HG02798 (cell line): Measurements from ENCODE around the gene CCDC92.
"Not testable (repeated sequence)": the region's sequence is repeated elsewhere in the genome, so short reads cannot be mapped to it uniquely, and the experiment has no call there.

ENCODE experiments used
- ATAC-seq: cut with Tn5 transposase; IDR thresholded peaks from one replicate; pipeline ENCODE4 v1.9.1; 2021; ENCODE audit warnings: mild to moderate bottlenecking; ENCODE audit not compliant: unreplicated experiment, poor library complexity

Gene CCDC92

DNA sequence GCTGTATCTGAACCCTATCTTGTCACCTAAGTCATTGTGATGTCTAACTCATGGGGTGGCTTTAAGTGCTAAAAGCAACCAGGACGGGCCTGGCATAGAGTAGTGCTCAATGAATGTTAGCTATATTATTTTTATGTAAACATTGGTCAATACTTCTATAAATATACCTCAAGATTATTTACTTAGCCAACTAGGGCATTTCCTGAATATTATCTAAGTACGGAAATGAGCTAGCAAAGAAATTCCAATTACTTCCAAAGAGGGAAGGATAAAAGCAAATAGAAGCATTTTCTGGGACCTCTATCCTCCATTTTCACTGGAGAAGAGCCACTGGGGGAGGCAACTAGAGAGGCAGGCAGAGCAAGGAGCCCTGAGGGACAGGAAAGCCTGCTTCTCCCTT, 20.6 kb downstream of the CCDC92 start:
- ATAC-seq, result no peak

GRCh38 chr12:123951467-123951866, 21.2 kb downstream of the CCDC92 start:
- no peak for ATAC-seq

GRCh38 chr12:123950476-123951349, 21.9 kb downstream of the CCDC92 start:
- no peak for ATAC-seq

DNA sequence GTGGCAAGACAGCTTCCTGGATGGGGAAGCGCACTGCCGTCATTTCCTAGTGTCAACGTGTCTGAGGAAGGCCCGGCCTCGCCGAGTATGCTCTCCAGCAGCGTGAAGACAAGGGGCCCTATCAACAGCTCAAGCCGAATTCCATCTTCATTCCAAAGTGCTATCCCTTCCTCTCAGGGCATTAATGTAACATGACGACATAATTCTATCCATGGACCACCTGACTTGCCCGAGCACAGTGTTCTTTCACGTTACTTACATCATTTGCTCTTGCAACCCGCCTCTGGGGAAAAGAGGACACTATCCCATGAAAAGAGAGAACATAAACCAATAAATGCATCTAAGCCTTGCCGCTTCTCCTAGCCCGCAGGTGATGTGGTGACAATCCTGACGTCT, 22.9 kb downstream of the CCDC92 start:
- ATAC-seq, result no peak

DNA sequence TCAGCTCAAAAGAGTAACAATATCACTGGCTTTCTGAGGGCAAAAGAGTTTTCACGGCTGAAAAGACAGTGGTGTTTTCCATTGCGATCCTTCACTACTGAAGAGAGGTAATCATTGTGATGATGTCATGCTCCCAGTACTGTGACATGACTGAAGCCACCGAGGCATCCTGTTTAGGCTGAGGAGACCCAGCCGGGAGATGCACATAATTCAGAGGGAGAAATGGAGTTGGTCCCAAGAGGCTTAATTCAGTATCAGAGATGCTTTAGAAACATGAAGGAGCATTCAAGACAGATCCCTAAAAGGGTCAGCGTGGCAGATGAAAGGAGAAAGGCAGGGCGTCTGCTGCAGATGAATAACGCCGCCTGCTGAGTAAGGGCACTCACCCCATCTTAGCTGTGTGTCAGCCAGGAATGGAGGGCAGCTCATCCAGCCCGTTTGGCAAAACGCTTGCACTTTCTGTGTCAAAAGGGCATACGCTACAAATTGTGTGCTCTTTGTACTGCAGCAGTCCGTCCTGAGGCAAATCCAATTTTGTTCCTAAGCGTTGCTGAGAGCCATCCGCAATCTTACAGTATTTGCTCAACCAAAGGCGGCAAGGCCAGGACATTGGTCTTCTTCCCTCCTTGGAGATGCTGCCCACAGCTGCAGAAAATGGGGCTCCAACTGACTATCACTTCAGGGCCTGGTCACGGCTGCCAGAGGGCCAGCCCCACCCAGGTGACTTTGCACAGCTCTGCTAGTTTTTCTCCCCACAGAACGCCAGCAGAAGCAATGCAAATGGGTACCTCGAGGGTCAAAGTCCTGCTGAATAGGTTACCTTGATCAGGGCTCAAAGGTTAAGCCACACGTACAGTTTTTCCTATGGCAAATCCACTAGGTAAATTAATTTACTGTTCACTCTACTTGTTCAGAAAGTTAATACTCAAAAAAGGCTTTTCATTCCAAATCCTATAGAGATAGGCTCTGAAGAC, 23.5 kb downstream of the CCDC92 start:
- no peak for ATAC-seq

DNA sequence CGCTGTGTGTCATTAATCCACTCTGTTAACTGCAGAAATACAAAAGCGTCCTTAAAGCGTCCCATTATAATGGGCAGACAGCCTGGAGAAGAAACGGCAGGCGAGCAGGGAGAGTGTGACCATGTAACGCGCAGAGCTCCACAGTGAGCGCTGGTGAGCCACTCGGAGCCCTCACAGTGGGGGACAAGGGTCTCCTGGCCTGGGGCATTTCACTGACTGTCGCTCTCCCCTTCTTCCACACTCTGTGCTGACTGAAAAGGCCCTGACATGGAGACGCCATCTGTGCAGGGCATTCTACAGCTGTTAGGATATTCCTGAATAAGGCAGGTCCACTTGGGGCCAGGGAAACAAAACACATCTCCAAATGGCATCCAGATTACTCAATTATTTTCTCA, 24.2 kb downstream of the CCDC92 start:
- ATAC-seq, result no peak

GRCh38 chr12:123947531-123947930, 25.1 kb downstream of the CCDC92 start:
- ATAC-seq, result not testable (repeated sequence)

- ATAC-seq, result not testable (repeated sequence)
Observed at GRCh38 chr12:123946516-123947505, 25.8 kb downstream of the CCDC92 start.

GRCh38 chr12:123946152-123946515, 26.5 kb downstream of the CCDC92 start:
- ATAC-seq, result no peak

DNA sequence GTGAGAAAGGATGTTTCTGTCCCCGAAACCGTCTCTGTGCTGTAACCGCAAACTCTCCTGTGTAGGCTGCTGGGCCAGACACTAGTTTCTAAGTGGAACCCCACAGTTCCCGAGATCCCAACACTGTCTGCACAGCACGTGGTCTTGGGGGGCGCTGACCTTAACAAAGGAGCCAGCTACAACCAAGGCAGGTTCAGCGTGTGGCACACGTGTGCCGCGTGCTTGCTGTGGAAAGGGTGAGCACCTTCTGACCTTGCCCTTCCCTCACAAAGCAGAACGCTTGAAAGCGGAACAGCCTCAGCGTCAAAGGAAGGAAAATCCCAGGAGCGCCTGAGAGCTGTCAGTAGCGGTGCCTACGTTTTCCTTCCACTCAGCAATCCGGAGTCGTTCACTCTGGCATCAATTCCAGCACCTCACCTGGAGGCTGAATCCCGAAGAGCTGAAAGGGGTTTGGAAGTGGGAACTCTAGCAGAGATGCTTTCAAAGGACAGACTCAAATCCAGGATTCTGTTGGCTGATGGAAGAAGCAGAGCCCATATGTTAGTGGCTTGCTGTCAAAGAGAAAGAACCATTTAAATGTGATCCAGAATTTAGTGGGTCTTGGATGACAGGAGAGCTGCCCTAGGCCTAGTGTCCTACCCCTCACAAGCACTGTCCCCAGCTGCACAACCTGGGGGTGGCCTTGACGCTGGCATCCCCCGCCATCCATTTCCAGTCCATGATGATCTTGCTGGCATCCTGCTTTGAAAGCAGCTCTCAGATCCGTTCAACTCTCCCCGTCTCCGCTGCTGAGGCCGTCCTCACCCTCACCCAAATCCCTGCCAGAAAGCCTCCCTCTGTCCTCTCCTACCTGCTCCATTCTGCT, 27.1 kb downstream of the CCDC92 start:
- no peak for ATAC-seq

DNA sequence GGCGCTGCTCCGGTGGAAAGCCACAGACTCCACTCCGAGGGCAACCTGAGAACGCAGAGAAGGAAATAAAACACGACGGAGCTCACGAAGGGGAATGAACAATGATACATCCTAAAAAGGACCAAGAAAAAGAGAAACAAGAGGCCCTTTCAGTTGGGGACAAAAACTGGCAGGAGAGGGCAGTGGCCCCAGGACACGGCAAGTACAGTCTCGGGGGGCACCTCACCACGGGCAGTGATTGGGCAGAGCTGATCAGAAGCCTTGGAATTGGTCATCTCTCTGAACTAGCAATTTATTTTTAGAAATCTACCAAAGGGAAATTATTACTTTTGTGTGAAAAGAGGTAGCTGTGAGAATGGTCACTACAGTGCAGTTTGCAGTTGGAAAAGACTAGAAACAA, 27.9 kb downstream of the CCDC92 start:
- ATAC-seq, result no peak

DNA sequence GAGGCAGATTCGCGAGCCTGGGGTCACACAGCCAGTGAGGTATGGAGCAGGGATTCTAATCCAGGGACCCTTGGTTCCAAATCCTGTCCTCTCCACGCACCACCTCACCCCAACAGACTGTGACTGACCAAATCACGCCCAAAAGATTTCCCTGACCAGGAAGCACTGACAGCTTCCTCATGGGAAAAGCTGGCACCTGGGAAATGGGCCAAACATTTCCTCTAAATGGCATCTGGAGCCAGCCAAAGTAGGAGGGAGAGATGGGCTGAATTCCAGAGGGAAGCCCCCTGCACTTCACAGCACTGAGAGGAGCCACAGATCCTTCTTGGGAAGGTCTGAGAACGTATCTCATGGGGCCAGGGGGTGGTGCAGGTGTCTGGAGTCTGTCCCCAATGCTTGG, 28.8 kb downstream of the CCDC92 start:
- no peak for ATAC-seq

DNA sequence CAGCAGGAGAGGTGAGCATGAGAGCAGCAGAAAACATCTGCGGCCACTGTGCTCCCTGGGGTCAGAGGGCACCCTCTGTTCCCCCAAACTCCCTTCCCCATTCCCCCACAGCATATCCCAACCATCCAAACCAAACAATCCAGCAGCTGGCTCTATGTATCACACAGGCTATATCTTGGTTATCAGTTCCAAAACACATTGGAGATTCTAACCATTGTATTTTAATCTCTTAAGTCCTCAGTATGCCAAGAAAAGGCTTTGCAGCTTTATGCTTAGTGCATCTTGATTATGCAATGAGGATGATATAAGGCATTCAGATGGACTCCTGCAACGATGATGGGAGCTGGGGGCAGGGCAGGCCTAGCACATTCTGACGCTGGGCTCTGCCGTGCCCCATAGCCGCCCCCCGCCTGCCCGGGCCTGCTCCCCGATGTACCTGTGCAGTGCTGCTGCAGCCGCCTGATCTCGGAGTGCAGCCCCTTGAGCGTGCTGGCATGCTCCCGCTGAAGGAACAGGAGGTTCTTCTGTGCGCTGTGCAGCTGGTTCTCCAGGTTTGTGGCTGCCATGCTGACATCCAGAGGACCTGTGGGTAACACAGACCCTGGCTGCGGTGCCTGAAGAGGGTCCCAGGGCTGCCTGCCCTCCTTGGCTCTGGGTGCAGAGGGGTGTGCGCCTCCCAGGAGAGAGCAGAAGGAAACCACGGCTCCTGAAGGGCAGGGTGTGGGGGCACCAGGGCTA, 29.6 kb downstream of the CCDC92 start:
- ATAC-seq, result no peak

GRCh38 chr12:123942238-123942653, 30.4 kb downstream of the CCDC92 start:
- no peak for ATAC-seq

GRCh38 chr12:123941624-123942237, 30.9 kb downstream of the CCDC92 start:
- no peak for ATAC-seq

- ATAC-seq, result no peak
Observed at GRCh38 chr12:123941000-123941399, 31.6 kb downstream of the CCDC92 start.

DNA sequence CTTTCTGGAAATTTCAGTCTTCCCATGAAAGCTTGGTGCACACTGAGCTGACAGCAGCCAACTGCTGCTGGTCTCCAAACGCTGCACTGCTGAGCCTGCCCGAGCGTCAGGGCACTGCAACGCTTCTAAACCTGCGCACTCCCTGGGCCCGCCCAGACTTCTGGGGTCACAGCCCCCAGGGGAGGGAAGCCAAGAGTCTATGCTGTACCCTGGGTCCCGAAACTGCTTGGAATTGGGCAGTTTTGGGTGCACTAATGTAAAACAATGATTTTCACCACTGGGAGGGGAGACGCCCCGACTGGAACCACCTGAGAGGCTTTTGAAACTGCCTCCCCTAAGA, 32.0 kb downstream of the CCDC92 start:
- no peak for ATAC-seq
